IMR-90 (cell line): Measurements from ENCODE around the gene IL1A. TPM values are rescaled to one million over a fixed set of nuclear protein-coding genes. Genes with fewer than 3 reads are reported as not detected.

Experiments
- ATAC-seq: fragments of 200-7000 bp; cut with Tn5 transposase; 2 replicates; pipeline ENCODE4 v1.9.1; 2020; ENCODE audit warnings: low read depth, mild to moderate bottlenecking, moderate library complexity
- BruUV-seq: library from RNA; stranded (reverse); fragments of 400-500 nt; replicated peaks from 2 replicates; lab custom pipeline; 2021; lab: Mats Ljungman, UMichigan
- CTCF ChIA-PET: fragments of 300-600 bp; formaldehyde crosslinking; extraction: SDS; loops from one replicate; lab custom pipeline; 2021; ENCODE audit warnings: antibody characterized with exemption; lab: Yijun Ruan, JAX
- POLR2A ChIA-PET: fragments of 300-600 bp; sonication (Branson Sonifier 250); formaldehyde crosslinking; loops from one replicate; lab custom pipeline; 2022; ENCODE audit warnings: antibody characterized with exemption; ENCODE audit not compliant: unreplicated experiment; lab: Charles Lee
- DNase-seq: peaks from one replicate; pipeline ENCODE4 v3.0.0; 2013
- H2AFZ ChIP-seq: replicated peaks from 2 replicates; pipeline ENCODE3; 2013; ENCODE audit warnings: low read length, mild to moderate bottlenecking; ENCODE audit not compliant: poor library complexity
- H2AK5ac ChIP-seq: 2 replicates; pipeline ENCODE4 v1.6.1; 2013; ENCODE audit warnings: low read depth, low read length, inconsistent platforms
- H2AK9ac ChIP-seq: replicated peaks from 2 replicates; pipeline ENCODE3; 2013; ENCODE audit warnings: mild to moderate bottlenecking, low read depth, low read length, moderate library complexity; ENCODE audit not compliant: poor library complexity
- H2BK120ac ChIP-seq: 2 replicates; pipeline ENCODE4 v1.6.1; 2013; ENCODE audit warnings: low read depth, low read length, inconsistent platforms
- H2BK15ac ChIP-seq: 3 replicates; pipeline ENCODE4 v1.6.1; 2013; ENCODE audit warnings: low read depth, low read length, inconsistent platforms
- H2BK20ac ChIP-seq: 2 replicates; pipeline ENCODE4 v1.6.1; 2013; ENCODE audit warnings: low read depth, mild to moderate bottlenecking, inconsistent platforms, low read length, moderate library complexity
- H2BK5ac ChIP-seq: 2 replicates; pipeline ENCODE4 v1.6.1; 2013; ENCODE audit warnings: mild to moderate bottlenecking, low read depth, low read length, inconsistent platforms; ENCODE audit not compliant: poor library complexity, severe bottlenecking
- H3K14ac ChIP-seq: replicated peaks from 2 replicates; pipeline ENCODE4 v1.6.1; 2013; ENCODE audit warnings: low read depth, low read length, inconsistent platforms
- H3K18ac ChIP-seq: 2 replicates; pipeline ENCODE4 v1.6.1; 2013; ENCODE audit warnings: low read depth, low read length, control low read depth
- H3K23ac ChIP-seq: 2 replicates; pipeline ENCODE4 v1.6.1; 2013; ENCODE audit warnings: low read depth, low read length, inconsistent platforms
- H3K27ac ChIP-seq: 2 replicates; pipeline ENCODE4 v1.5.1; 2013; ENCODE audit warnings: mild to moderate bottlenecking, control low read depth, low read length; ENCODE audit not compliant: insufficient read depth
- H3K27me3 ChIP-seq: 2 replicates; pipeline ENCODE4 v1.6.1; 2013; ENCODE audit warnings: low read length; ENCODE audit not compliant: control insufficient read depth, insufficient read depth
- H3K36me3 ChIP-seq: 2 replicates; pipeline ENCODE4 v1.6.1; 2013; ENCODE audit warnings: low read length, mixed read lengths; ENCODE audit not compliant: control insufficient read depth, insufficient read depth
- H3K4ac ChIP-seq: 2 replicates; pipeline ENCODE4 v1.6.1; 2013; ENCODE audit warnings: low read depth, low read length, inconsistent platforms
- H3K4me1 ChIP-seq: 2 replicates; pipeline ENCODE4 v1.6.1; 2013; ENCODE audit warnings: low read length, mixed read lengths; ENCODE audit not compliant: control insufficient read depth, insufficient read depth
- H3K4me2 ChIP-seq: 2 replicates; pipeline ENCODE4 v1.6.1; 2013; ENCODE audit warnings: low read depth, mild to moderate bottlenecking, control low read depth, low read length, moderate library complexity
- H3K4me3 ChIP-seq: 2 replicates; pipeline ENCODE4 v1.5.1; 2013; ENCODE audit warnings: low read depth, mild to moderate bottlenecking, control low read depth, low read length, moderate library complexity; ENCODE audit not compliant: insufficient read depth
- H3K56ac ChIP-seq: 2 replicates; pipeline ENCODE4 v1.6.1; 2013; ENCODE audit warnings: low read length, inconsistent platforms; ENCODE audit not compliant: insufficient read depth; ENCODE audit errors: extremely low read depth
- H3K79me1 ChIP-seq, 2 experiments: 2 replicates each; pipeline ENCODE4 v1.6.1; 2013; ENCODE audit warnings: low read length in 2 of 2, inconsistent platforms in 1 of 2, low read depth in 1 of 2
- H3K9ac ChIP-seq: 2 replicates; pipeline ENCODE4 v1.6.1; 2013; ENCODE audit warnings: low read depth, low read length, control low read depth
- H3K9me1 ChIP-seq: 2 replicates; pipeline ENCODE4 v1.6.1; 2013; ENCODE audit warnings: low read length, inconsistent platforms; ENCODE audit not compliant: insufficient read depth
- H3K9me3 ChIP-seq: 2 replicates; pipeline ENCODE4 v1.6.1; 2013; ENCODE audit warnings: low read length; ENCODE audit not compliant: control insufficient read depth, insufficient read depth
- H4K20me1 ChIP-seq: 2 replicates; pipeline ENCODE4 v1.6.1; 2013; ENCODE audit warnings: low read length, inconsistent platforms; ENCODE audit not compliant: insufficient read depth
- H4K5ac ChIP-seq: 2 replicates; pipeline ENCODE4 v1.6.1; 2013; ENCODE audit warnings: mild to moderate bottlenecking, low read depth, low read length, control low read depth
- H4K8ac ChIP-seq, 2 experiments: 2 replicates each; pipeline ENCODE4 v1.6.1; 2013; ENCODE audit warnings: low read depth in 2 of 2, low read length in 2 of 2, control low read depth in 1 of 2, inconsistent platforms in 1 of 2
- H4K91ac ChIP-seq: 2 replicates; pipeline ENCODE4 v1.6.1; 2013; ENCODE audit warnings: low read depth, low read length, inconsistent platforms; ENCODE audit not compliant: insufficient read depth
- CEBPB ChIP-seq: IDR thresholded peaks from 2 replicates; pipeline ENCODE4 v1.6.1; 2012; ENCODE audit warnings: low read depth, low read length, improper control_type of control experiment
- CHD1 ChIP-seq: IDR thresholded peaks from 2 replicates; pipeline ENCODE4 v1.6.1; 2012; ENCODE audit warnings: low read depth, low read length, improper control_type of control experiment
- CTCF ChIP-seq: conservative IDR thresholded peaks from 2 replicates; pipeline ENCODE4 v1.5.1; 2012; ENCODE audit warnings: mild to moderate bottlenecking, low read depth, low read length, improper control_type of control experiment
- FOS ChIP-seq: fragments of 150-350 bp; IDR thresholded peaks from 2 replicates; pipeline ENCODE4 v1.6.1; 2016; ENCODE audit warnings: low read depth, low read length
- MAFK ChIP-seq: IDR thresholded peaks from 2 replicates; pipeline ENCODE4 v1.6.1; 2012; ENCODE audit warnings: low read depth, low read length, improper control_type of control experiment
- MAZ ChIP-seq: IDR thresholded peaks from 2 replicates; pipeline ENCODE4 v1.6.1; 2012; ENCODE audit warnings: low read depth, mild to moderate bottlenecking, low read length, improper control_type of control experiment, moderate library complexity, borderline replicate concordance
- NFE2L2 ChIP-seq: fragments of 150-350 bp; IDR thresholded peaks from 2 replicates; pipeline ENCODE4 v1.6.1; 2016; ENCODE audit warnings: low read depth, mild to moderate bottlenecking, low read length
- RAD21 ChIP-seq: IDR thresholded peaks from 2 replicates; pipeline ENCODE4 v1.6.1; 2012; ENCODE audit warnings: low read length, improper control_type of control experiment
- RCOR1 ChIP-seq: IDR thresholded peaks from 2 replicates; pipeline ENCODE4 v1.6.1; 2012; ENCODE audit warnings: mild to moderate bottlenecking, low read length, improper control_type of control experiment; ENCODE audit not compliant: insufficient replicate concordance
- SMC3 ChIP-seq: fragments of 150-350 bp; IDR thresholded peaks from 2 replicates; pipeline ENCODE4 v1.6.1; 2016; ENCODE audit warnings: low read depth, mild to moderate bottlenecking, antibody characterized with exemption, low read length, moderate library complexity
- USF2 ChIP-seq: fragments of 150-350 bp; IDR thresholded peaks from 2 replicates; pipeline ENCODE4 v1.6.1; 2017; ENCODE audit warnings: mild to moderate bottlenecking, antibody characterized with exemption, low read length, low read depth
- WGBS, 2 experiments: methylation state at CpG; one replicate each; pipeline versions ENCODE4 v1.1.5 to v1.1.7; 2013; ENCODE audit warnings: missing lambda C conversion rate in 2 of 2; ENCODE audit not compliant: insufficient read length in 1 of 2; ENCODE audit errors: extremely low coverage in 2 of 2; 5-methylcytosine and 5-hydroxymethylcytosine counted together
- dilution Hi-C: fragments of 300-500 bp; cut with HindIII; formaldehyde crosslinking; loops from one replicate; pipeline ENCODE4 v1.14.3; 2018; ENCODE audit warnings: low sequenced_read_pairs; ENCODE audit not compliant: unreplicated experiment
- in situ Hi-C: fragments of 300-500 bp; cut with MboI; formaldehyde crosslinking; loops from 3 replicates; pipeline ENCODE4 v1.14.3; 2019; ENCODE audit warnings: low sequenced_read_pairs, inconsistent platforms, mixed read lengths
- intact Hi-C: fragments of 100-400 bp; cut with micrococcal nuclease; formaldehyde crosslinking; loops from 2 replicates; pipeline ENCODE4 v1.10.0; 2022
- polyA plus RNA-seq, 3 experiments: library from polyadenylated mRNA; depleted of rRNA; stranded (reverse); fragments of >200 nt; gene quantifications; 2 replicates each; pipeline ENCODE4 v1.2.3, GENCODE V29; 2012; ENCODE audit warnings: low replicate concordance in 1 of 3
- total RNA-seq: library from RNA; depleted of rRNA; stranded (reverse); fragments of >200 nt; gene quantifications from 2 replicates; pipeline ENCODE4 v1.2.3, GENCODE V29; 2012

The IL1A gene
- total and polyA plus RNA-seq, 2 of the 4 experiments (the other 2 are of a cell fraction) = 0.48 to 1.1 TPM

DNA sequence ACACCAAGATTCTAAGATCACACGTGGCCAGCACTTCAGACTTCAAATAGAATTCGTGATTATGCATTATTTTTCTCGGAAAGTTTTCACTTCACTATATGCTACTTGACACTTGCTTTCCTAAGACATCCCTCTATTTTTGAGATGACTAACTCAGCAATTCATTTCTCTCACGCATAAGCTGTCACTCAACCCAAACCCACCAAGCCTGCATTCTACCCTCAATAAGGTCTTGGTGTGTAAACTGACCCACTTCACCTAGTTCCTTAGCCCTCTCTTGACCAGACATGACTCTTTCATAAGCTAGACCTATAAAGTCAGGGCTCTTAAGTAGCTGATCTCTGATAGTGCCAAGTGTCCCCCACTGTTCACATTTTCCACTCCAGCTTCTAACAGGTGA lies 31.6 kb downstream of the IL1A start:
- in situ Hi-C loops = loop anchor here (5.0 to 10.0 kb wide), 2 partner anchors 122 to 195 kb away; no protein-coding TSS in a partner anchor
- H3K36me3 ChIP-seq = peaks cover 2% of the 10 kb centered on the region; the same call in 1 of the 2 replicates
- H3K4ac ChIP-seq = peak overlapping the region; percentile 63
- H3K18ac ChIP-seq = peak overlapping the region; percentile 51; the same call in 1 of the 2 replicates
- H2AK5ac ChIP-seq = no peak overlapping the region; the same call in 1 of the 2 replicates
- H4K8ac ChIP-seq = peak overlapping the region in 1 of 2 experiments; percentile 79; a peak in 2 of 4 replicates
- TF ChIP-seq CEBPB = no peak
- no peak for TF ChIP-seq RAD21
- TF ChIP-seq RCOR1 = no peak
- no peak for TF ChIP-seq NFE2L2
- TF ChIP-seq SMC3 = no peak
- TF ChIP-seq FOS = no peak
- no peak for TF ChIP-seq CTCF
- no peak for TF ChIP-seq CHD1
- no peak for TF ChIP-seq MAZ
- TF ChIP-seq USF2 = no peak
- TF ChIP-seq MAFK = no peak
- no peak overlapping the region for H3K56ac ChIP-seq
- H3K23ac ChIP-seq = peak overlapping the region; percentile 58; the same call in 1 of the 2 replicates
- H3K9ac ChIP-seq = no peak overlapping the region
- H3K9me1 ChIP-seq = peaks cover 6% of the 10 kb centered on the region
- DNase-seq (no peak), ATAC-seq (no peak)
- BruUV-seq = no TSS peak
- intact Hi-C loops = no loop called here
- H4K20me1 ChIP-seq = no peaks in the 10 kb centered on the region
- H3K14ac ChIP-seq = peak overlapping the region; percentile 57
- H4K91ac ChIP-seq = no peak overlapping the region
- H3K9me3 ChIP-seq = no peaks in the 10 kb centered on the region
- H3K4me3 ChIP-seq = no peak overlapping the region
- H3K79me1 ChIP-seq = peaks cover 53 to 60% of the 10 kb centered on the region in 2 experiments
- H2BK15ac ChIP-seq = no peak overlapping the region
- dilution Hi-C loops = no loop called here
- peak overlapping the region; percentile 66 for H2BK5ac ChIP-seq
- H2BK20ac ChIP-seq = peak overlapping the region; percentile 4; the same call in 1 of the 2 replicates
- no peak overlapping the region for H3K27ac ChIP-seq
- peak overlapping the region; percentile 52; the same call in 1 of the 2 replicates for H4K5ac ChIP-seq
- peak overlapping the region; percentile 80 for H2AK9ac ChIP-seq
- H2BK120ac ChIP-seq = peak overlapping the region; percentile 70; the same call in 1 of the 2 replicates
- H3K4me1 ChIP-seq = peaks cover 10% of the 10 kb centered on the region
- H3K27me3 ChIP-seq = no peaks in the 10 kb centered on the region
- 72% methylated on average over 4 of the region's 4 CpGs; no CpG with 5 or more reads in 1 of the 2 experiments for WGBS, 2 experiments
- ChIA-PET POLR2A (no interaction called here), CTCF (interaction anchor here (0.8 to 5.0 kb wide), 4 partner anchors 133 to 207 kb away, joined by 5 to 90 read pairs (median 16); no protein-coding TSS in a partner anchor)
- H3K4me2 ChIP-seq = peak overlapping the region; percentile 77
- peak overlapping the region; percentile 76 for H2AFZ ChIP-seq
